ENCODE results near the gene CDC123.

GRCh38 chr10:12194752-12195271 lies 1.2 kb upstream of the CDC123 start:
- no peak for TF ChIP-seq CTCF (IDR thresholded peaks at IDR 0.05)
- TF ChIP-seq POLR2A (IDR thresholded peaks at IDR 0.05), result no peak

All from lower leg skin (tissue), 3 donors.